Epithelial cell of proximal tubule (primary cell): ENCODE results near the gene UST. TPM values are rescaled to one million over a fixed set of nuclear protein-coding genes. Genes with fewer than 3 reads are reported as not detected.

Source experiments
- DNase-seq: peaks from one replicate; pipeline ENCODE4 v3.0.0-alpha.2; 2011; ENCODE audit warnings: low read depth
- H3K4me3 ChIP-seq: 2 replicates; pipeline ENCODE4 v1.5.1; 2011; ENCODE audit warnings: low read depth, mild to moderate bottlenecking, low read length
- CTCF ChIP-seq: conservative IDR thresholded peaks from 2 replicates; pipeline ENCODE4 v1.5.1; 2012; ENCODE audit warnings: low read depth, mild to moderate bottlenecking, low read length
- total RNA-seq: library from RNA; depleted of rRNA; stranded (reverse); fragments of >200 nt; gene quantifications from 2 replicates; pipeline ENCODE4 v1.2.3, GENCODE V29; 2015

UST gene
- total RNA-seq, 1 donor from 2014 or later: 1.1 TPM

GRCh38 chr6:148816117-148816516, 69.3 kb downstream of the UST start:
- DNase-seq: no peak
- no peak for TF ChIP-seq CTCF
- no peak overlapping the region for H3K4me3 ChIP-seq

- no peak overlapping the region for H3K4me3 ChIP-seq
- no peak for DNase-seq
- TF ChIP-seq CTCF: no peak
Observed at GRCh38 chr6:148817689-148818088, 70.9 kb downstream of the UST start.

DNA sequence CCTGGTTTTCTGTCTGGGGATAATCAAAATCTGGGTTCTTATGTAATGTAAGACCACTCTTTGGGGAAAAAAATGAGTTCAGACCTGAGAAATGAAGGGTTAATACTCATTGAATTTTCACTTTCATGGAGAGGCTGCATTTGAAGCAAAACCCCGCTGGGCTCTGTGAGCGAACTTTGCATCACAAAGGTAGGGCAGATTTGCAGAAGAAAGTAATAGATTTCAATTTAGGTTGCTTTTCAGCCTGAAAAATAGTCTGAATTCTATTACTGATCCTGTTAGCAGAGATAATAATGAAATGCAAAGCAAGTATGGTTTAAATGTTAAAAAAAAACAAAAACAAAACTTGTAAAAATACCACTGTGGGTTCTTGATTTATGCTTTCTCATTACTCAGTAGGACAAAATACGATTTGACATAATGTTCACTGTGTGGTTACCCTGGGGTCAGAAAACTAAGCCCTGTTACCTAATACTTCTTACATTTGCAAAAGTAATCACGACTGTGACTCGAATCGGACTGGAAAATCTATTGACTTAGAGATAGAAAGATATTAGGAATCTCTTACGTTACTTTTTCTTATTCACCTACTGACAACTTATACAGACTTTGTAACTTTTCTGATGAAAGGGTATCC, 72.2 kb downstream of the UST start:
- no peak for DNase-seq
- H3K4me3 ChIP-seq: no peak overlapping the region
- no peak for TF ChIP-seq CTCF

DNA sequence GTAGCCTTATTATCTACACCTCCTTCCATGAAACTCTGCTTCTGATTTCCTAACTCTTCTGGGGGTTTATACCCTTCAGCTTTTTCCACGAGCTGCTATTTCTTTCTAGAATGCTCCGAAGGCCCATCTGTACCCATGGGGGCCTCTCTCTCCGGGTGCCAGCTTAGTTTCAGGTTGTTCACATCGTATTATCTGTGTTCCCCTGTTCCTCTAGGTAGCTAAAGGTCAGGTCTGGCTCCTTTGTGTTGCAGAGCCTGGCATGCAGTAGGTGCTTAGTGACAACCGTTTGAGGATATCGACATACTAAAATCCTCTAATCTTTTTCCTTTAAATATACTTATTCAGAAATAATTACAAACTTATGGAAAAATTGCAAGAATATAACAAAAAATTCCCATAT, 73.0 kb downstream of the UST start:
- no peak for TF ChIP-seq CTCF
- H3K4me3 ChIP-seq: no peak overlapping the region
- DNase-seq: no peak

GRCh38 chr6:148822819-148823218, 76.0 kb downstream of the UST start:
- DNase-seq: no peak
- no peak for TF ChIP-seq CTCF
- H3K4me3 ChIP-seq: no peak overlapping the region

DNA sequence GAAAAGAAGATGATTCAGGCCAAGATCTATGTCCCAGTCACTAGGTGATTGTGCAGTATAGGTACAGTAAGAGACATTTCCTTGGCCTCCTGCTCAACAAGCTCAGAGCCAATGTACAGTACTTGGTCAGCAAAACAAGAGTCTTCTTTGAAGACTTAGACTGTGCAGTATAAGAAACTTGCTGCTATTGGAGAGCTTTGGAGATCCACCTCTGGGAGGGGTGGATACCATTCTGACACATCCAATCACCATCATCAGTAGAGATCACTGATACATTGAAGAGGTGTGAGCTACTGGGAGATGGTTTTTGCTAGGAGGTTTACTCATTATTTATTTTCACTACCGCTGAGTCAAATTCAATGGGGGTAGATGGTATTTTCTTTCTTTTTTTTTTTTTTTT, 77.5 kb downstream of the UST start:
- TF ChIP-seq CTCF: no peak
- DNase-seq: no peak
- no peak overlapping the region for H3K4me3 ChIP-seq

DNA sequence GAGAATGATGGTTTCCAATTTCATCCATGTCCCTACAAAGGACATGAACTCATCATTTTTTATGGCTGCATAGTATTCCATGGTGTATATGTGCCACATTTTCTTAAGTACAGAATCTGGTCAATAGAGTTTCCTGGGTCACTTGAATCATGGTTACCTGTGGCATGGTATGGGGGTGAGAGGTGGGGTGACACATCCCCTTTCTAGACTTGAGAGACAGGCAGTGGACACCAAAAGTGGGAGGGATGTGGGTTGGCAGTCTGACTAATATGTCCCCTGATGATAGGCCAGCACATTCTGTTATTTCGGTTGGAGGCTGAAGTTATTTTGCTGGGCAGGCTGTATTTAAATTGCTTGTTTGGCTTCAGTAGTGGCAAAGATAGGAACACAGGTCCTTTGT, 78.1 kb downstream of the UST start:
- H3K4me3 ChIP-seq: no peak overlapping the region
- DNase-seq: no peak
- no peak for TF ChIP-seq CTCF
